CD4-positive, alpha-beta T cell treated with Interleukin-4 for 4 hours (primary cell): Measurements from ENCODE around the gene CDS1.
"Not testable (repeated sequence)": the region's sequence is repeated elsewhere in the genome, so short reads cannot be mapped to it uniquely, and the experiment has no call there.

ENCODE experiments used
- DNase-seq: peaks from one replicate; pipeline ENCODE4 v3.0.0-alpha.2; 2020

The CDS1 gene

GRCh38 chr4:84614891-84615290, 32.0 kb downstream of the CDS1 start:
- no peak for DNase-seq

DNA sequence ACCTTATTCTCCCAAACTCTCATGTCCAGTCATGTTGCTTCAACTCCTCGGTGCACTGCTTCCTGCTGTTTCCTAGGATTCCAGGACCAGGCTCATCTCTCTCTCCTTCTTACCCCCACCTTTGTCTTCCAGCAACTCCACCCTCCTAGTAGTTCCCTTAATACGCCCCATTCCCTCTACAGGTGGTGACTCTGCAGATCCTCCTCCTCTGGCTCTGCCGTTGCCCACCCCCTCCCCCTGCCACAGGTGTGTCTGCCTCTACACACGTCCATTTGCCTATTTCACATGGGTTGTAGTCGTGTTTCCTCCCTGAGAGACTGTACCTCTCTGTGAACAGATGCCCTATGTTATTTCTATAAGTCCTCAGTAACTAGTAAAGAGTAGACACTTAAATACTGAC, 32.4 kb downstream of the CDS1 start:
- no peak for DNase-seq

- no peak for DNase-seq
Measured at GRCh38 chr4:84622959-84623358, 40.0 kb downstream of the CDS1 start.

DNA sequence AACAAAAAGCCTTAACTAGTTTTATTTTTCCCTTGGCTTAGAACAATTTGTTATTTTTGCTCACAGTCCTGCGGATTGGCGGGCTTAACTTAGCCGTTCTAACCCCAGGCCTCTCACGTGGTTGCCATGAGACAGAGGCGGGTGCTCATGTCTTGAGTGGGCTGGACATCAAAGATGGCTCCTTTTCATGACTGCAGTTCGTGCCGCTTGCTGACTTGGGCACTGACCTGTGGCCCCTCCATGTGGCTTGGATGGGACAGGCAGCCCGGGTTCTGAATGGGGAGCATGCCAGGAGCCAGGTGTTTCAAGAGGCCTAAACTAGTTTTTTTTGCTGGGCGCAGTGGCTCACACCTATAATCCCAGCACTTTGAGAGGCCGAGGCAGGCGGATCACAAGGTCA, 40.7 kb downstream of the CDS1 start:
- DNase-seq: no peak

DNA sequence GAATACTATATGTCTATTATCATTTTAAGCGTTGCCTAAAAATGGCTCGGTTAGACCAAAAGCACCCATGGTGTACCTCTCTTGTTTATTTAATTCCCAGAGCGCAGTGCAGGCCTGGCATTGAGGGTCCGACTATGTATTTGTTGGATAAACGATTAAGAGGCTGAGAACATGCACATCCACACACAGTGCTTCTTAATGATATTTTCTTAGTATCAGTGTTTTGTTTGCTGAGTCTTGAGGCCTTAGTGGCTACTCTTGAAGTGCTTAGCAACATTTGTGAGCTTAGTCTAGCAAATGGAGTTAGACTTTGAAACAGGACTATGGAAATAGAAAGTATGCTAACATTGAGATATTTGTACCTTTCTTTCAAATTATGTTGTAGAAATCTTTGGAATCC, 43.7 kb downstream of the CDS1 start:
- no peak for DNase-seq

DNA sequence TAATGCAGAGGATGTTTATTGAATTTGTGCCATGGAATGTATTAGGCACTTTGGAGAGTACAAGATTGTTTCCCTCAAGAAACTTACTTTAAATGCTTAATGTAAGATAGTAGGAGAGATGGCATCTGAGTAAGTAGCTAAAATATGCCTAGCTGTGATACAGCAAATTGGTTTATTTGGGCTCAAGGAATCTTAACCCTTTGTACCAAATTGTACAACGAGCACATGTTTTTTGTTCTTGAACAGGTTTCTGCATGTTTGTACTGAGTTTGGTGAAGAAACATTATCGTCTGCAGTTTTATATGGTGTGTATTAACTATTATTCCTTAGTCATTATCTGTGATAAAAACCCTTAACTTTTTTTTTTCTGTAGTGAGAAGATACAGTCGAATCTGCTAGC, 48.6 kb downstream of the CDS1 start:
- DNase-seq: no peak

DNA sequence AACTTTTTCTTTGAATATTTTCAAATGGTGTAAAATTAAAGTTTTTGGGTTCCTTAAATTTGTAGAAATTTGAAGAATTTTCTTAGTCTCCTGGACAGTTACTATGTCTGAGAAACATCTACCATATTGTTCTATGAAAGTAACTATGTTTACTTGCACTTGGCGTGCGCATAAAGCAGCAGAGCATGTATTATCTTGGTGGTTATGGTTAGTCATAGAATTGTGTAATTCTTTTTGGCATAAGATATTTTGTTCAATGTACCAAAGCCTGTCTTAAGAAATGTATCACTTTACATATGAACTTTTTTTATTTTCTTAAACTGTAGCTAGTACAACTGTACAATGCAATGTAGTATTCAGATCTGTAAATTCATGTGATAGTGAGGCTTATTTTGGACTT, 49.2 kb downstream of the CDS1 start:
- no peak for DNase-seq

DNA sequence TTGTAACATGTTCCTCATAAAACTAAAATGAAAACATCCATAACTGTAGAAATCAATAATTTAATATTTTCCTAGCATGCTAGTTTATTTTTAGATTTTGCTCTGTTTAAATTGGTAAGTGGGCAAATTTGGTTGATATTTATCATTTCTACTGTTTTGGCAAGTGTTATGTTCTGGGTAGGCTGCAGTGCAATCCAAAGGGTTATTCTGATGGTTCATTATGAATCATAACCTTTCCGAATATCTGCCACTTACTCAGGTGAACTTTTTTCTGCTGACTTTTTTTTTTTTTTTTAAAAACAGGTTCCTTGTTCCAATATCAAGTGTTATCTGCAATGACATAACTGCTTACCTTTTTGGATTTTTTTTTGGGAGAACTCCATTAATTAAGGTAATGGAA, 52.0 kb downstream of the CDS1 start:
- no peak for DNase-seq

DNA sequence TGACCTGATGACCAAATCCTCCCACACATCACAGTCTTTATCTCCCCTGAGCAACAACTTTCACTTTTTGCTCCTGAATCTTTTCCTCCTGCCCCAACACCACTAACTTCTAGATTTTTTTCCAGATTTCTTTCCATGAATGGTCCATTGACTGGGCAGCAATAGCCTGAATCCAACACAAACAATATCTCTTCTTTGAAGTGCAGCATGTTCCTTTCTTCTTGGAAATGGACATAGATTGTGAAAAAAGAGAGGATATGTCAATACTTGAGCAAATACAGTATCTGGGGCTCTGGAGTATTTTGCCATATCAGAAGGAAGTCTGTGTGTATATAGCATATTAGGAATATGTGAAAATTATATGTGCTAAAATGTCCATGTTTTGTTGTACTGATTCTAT, 55.2 kb downstream of the CDS1 start:
- DNase-seq: no peak

DNA sequence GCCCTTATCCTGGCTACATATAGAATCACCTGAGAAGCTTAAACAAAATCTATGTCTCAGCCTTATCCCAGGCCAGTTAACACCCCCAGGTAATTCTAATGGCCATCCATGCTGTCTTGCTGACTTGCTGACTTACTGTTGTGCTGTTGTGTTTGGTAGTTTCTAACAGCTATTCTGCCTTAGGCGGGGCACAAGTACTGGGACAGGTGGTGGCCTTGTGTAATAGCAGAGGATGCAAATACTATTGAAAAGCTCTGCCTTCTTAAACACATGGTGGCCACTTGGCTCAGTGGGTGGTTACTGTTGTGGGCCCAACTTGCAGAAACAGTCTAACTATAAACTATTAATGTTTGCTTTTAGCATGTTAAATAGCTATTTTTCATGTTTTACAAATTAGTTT, 56.2 kb downstream of the CDS1 start:
- DNase-seq: no peak

DNA sequence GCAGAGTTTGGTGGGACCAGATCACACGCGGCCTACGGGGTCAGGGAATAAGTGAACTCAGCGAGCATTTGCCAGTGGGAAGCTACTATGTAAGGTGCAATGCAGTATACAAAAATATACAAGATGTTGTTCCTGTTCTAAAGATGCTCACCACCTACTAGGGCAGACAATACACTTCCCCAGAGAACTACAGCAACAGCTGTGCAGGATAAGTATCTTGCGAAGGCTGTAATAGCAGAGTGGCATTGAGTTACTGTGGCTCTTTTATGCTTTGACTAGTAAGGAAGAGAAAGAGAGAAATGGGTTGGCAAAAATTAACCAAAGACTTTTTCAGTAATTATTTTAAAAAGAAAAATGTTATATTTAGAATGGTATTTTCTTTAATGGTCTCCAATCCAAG, 61.2 kb downstream of the CDS1 start:
- DNase-seq: no peak

- DNase-seq: no peak
Measured at GRCh38 chr4:84647312-84647884, 64.5 kb downstream of the CDS1 start.

GRCh38 chr4:84648178-84648577, 65.3 kb downstream of the CDS1 start:
- no peak for DNase-seq

GRCh38 chr4:84648863-84649647, 66.1 kb downstream of the CDS1 start:
- DNase-seq: no peak

- no peak for DNase-seq
Measured at GRCh38 chr4:84651499-84651898, 68.6 kb downstream of the CDS1 start.

- DNase-seq: no peak
Measured at GRCh38 chr4:84652478-84652877, 69.6 kb downstream of the CDS1 start.

DNA sequence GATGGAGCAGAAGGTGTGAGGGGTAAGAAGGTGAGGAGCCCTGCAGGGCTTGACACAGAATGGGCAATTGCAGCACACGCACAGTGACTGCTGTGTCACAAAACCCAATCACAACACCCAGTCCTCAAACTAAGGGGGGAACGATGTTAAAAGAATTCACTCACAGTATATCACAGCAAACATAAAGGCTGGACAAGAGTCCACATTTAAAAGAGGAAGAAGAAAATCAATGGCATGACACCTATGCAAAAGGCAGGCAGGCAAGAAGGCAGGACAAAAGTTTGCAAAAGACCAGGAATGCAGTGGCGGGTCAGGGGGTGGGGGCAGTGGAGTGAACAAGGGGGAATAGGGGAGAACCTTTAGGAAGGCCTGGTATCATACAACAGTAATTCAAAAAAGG, 77.7 kb downstream of the CDS1 start:
- DNase-seq: no peak

DNA sequence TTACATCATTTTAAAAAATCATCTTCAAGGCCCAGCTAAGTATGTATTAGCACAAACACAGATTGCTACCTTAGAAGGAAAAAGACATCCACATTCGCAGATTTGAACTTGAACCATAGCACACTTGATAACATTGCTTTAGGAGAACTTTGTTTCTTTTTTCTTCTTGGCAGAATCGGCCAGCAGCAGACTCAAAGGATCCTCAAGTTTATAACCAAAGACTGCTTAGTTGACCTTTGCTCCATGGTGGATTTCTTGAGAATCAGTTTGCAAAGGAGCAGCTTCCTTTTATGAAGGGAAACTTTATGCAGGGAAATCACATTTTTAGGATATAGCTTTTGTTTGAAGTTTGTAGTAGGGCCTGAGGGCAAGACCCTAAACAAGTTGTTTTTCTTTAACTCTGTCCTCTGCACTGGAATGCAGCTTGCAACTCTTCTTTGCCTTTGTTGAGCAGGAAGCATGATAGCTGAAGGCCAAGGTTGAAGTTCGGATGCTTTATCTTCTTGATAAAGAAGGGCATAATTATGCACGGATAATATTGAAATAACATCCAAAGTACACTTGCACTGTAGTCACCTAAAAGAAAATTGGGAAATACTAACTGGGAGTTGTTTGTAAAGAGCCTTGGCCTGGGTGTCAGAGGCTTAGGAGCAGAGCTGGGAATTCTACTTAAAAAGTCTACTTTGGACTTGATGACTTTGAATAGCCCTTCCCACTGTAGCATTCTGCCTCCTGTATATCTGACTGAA, 78.4 kb downstream of the CDS1 start:
- DNase-seq: no peak

DNA sequence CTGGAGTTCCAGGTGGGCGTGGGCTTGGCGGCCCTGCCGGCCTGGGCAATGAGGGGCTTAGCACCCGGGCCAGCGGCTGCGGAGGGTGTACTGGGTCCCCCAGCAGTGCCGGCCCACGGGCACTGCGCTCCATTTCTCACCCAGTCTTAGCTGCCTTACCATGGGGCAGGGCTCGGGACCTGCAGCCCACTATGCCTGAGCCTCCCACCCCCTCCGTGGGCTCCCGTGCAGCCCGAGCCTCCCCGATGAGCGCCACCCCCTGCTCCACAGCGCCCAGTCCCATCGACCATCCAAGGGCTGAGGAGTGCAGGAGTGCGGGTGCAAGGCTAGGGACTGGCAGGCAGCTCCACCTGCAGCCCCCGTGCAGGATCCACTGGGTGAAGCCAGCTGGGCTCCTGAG, 81.8 kb downstream of the CDS1 start:
- not testable (repeated sequence) for DNase-seq

DNA sequence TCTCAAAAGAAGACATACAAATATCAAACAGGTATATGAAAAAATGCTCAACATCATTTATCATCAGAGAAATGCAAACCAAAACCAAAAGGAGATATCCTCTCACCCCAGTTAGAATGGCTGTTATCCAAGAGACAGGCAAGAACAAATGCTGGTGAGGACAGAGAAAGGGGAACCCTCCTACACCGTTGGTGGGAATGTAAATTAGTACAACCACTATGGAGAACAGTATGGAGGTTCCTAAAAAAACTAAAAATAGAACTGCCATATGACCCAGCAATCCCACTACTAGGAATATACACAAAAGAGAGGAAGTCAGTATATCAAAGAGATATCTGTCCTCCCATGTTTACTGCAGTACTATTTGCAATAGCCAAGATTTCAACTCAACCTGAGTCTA, 83.5 kb downstream of the CDS1 start:
- no peak for DNase-seq

DNA sequence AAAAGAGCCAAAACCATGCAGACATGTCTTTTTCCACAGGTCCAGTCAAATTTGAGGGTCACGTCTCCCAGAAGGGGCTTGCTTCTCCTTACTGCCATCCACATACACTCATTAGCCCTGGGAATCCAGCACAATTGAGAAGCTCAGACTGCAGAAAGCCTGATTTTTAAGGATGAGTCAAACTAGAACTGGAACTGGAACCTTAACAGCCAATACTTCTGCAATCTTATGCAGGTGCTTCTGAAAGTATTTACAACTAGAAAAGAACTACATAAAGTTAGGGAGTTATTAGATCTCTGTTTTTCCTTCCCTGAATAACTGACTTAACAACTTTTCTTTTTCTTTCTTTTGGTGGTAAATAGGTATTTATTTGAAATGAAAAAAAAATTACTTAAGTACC, 86.3 kb downstream of the CDS1 start:
- no peak for DNase-seq

DNA sequence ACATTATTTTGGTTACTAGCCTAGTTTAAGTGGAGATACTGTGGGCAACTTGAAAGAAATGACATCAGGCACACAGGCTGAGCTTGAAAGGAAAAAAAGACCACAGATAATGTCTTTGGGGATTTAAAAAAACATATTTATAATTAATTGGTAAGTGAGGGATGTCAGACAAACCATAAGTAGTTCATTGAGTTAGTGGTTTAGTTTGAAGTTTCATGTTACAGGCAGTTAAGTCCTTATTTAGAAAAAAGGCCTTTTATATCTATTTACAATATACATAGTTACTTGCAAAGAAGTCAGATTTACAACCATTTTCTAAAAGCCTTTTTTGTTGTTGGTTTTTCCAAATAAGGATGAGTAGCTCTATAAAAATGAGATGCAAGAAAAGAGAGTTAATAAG, 89.2 kb downstream of the CDS1 start:
- no peak for DNase-seq

DNA sequence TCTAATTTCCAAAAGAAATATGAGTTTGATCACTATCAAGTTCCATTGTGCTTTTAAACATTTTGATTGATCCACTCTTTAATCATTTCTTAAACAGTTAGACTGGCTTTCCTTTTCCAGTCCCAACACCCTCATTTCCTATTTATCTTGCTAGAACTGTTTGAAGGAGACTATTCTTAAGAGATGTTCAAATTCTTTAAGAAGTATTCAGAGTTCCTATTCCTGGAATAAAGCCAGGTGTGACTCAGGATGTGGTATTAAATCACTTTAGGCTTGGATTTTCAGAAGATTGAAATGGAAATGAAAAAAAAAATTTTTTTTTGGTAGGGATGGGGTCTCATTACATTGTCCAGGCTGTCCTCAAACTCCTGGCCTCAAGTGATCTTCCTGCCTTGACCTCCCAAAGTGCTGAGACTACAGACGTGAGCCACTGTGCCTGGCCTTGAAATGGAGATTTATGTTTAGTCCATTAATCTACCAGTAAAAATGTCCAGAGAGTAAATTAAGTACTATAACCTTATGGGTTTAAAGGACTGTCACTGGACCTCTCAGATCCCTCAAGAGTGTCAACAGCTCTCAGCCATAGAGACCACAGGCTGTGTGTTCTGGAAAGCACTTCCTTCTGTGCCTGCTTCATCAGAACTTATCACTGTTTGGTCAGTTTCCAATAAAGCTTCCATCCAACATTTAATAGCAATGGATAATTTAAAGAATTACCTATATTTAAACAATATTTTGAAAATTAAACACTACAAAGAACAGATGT, 90.7 kb downstream of the CDS1 start:
- DNase-seq: no peak

DNA sequence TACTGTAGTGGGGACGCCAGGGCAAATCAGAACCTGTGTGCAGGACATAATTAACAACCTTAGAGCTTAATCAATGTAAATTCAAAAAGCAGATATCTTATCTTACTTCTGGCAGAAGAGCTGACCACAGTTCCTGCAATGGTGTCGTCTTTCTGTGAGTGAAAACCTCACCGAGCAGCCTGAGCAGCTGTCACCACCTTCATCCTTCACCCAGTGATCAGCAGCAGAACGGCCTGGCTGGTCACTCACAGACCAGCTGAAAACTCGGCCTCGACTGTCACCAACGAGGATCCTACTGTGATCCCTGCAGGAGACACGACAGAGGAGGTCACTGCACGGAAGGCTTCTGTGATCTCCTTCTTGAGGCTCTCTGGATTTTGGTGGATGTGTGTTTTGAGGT, 94.2 kb downstream of the CDS1 start:
- DNase-seq: no peak
